GM23338 (cell line): ENCODE measurements around the gene KIFAP3. TPM values are rescaled to one million over a fixed set of nuclear protein-coding genes. Genes with fewer than 3 reads are reported as not detected.

Experiments used
- ATAC-seq: fragments of 200-7000 bp; cut with Tn5 transposase; 3 replicates; pipeline ENCODE4 v1.9.1; 2020
- DNase-seq: peaks from one replicate; pipeline ENCODE4 v3.0.0-alpha.2; 2015; ENCODE audit warnings: low spot score
- H2AFZ ChIP-seq: fragments of 200-600 bp; sonication (generic); 2 replicates; pipeline ENCODE4 v1.8.0; 2016; ENCODE audit warnings: antibody characterized with exemption, mild to moderate bottlenecking, moderate library complexity
- H3F3A ChIP-seq: fragments of 200-600 bp; sonication (generic); replicated peaks from 2 replicates; pipeline ENCODE4 v1.8.0; 2017; ENCODE audit warnings: antibody characterized with exemption, mixed run types, low read depth
- H3K27ac ChIP-seq: fragments of 200-600 bp; sonication (generic); 2 replicates; pipeline ENCODE4 v1.6.1; 2016; ENCODE audit warnings: low read depth
- H3K27me3 ChIP-seq: fragments of 200-600 bp; sonication (generic); 2 replicates; pipeline ENCODE4 v1.8.0; 2016; ENCODE audit warnings: mild to moderate bottlenecking, mixed run types, moderate library complexity; ENCODE audit not compliant: insufficient read depth
- H3K36me3 ChIP-seq: fragments of 200-600 bp; sonication (generic); 2 replicates; pipeline ENCODE4 v1.8.0; 2016; ENCODE audit warnings: mild to moderate bottlenecking; ENCODE audit not compliant: insufficient read depth
- H3K4me1 ChIP-seq: fragments of 200-600 bp; sonication (generic); 2 replicates; pipeline ENCODE4 v1.8.0; 2016; ENCODE audit warnings: mild to moderate bottlenecking, moderate library complexity; ENCODE audit not compliant: insufficient read depth
- H3K4me2 ChIP-seq: fragments of 200-600 bp; sonication (generic); 2 replicates; pipeline ENCODE4 v1.7.1; 2017; ENCODE audit warnings: mixed run types
- H3K4me3 ChIP-seq: fragments of 200-600 bp; sonication (generic); 2 replicates; pipeline ENCODE4 v1.6.1; 2016; ENCODE audit warnings: mixed run types
- H3K79me2 ChIP-seq: fragments of 200-600 bp; sonication (generic); replicated peaks from 2 replicates; pipeline ENCODE4 v1.8.0; 2017; ENCODE audit warnings: mild to moderate bottlenecking; ENCODE audit not compliant: insufficient read depth
- H3K9me2 ChIP-seq: fragments of 200-600 bp; sonication (generic); 2 replicates; pipeline ENCODE4 v1.8.0; 2017; ENCODE audit not compliant: insufficient read depth
- H4K20me1 ChIP-seq: fragments of 200-600 bp; sonication (generic); replicated peaks from 2 replicates; pipeline ENCODE4 v1.8.0; 2017; ENCODE audit warnings: mild to moderate bottlenecking; ENCODE audit not compliant: insufficient read depth
- H3K27ac Mint-ChIP-seq: 2 replicates; pipeline ENCODE4 v1.8.0; 2020; ENCODE audit warnings: inconsistent platforms, mild to moderate bottlenecking, moderate library complexity, mixed read lengths
- H3K27me3 Mint-ChIP-seq: 3 replicates; pipeline ENCODE4 v1.8.0; 2022; ENCODE audit warnings: low read depth, mild to moderate bottlenecking, moderate library complexity, mixed read lengths, inconsistent platforms; ENCODE audit not compliant: insufficient read depth, poor library complexity
- H3K36me3 Mint-ChIP-seq: 3 replicates; pipeline ENCODE4 v1.8.0; 2021; ENCODE audit warnings: low read depth, mild to moderate bottlenecking, inconsistent platforms, moderate library complexity, mixed read lengths
- H3K4me1 Mint-ChIP-seq: 3 replicates; pipeline ENCODE4 v1.8.0; 2020; ENCODE audit warnings: mild to moderate bottlenecking, inconsistent platforms, mixed read lengths
- H3K4me3 Mint-ChIP-seq: 3 replicates; pipeline ENCODE4 v1.8.0; 2021; ENCODE audit warnings: moderate library complexity, mild to moderate bottlenecking, inconsistent platforms, mixed read lengths
- H3K9me3 Mint-ChIP-seq: 3 replicates; pipeline ENCODE4 v1.8.0; 2020; ENCODE audit warnings: moderate library complexity, mild to moderate bottlenecking, inconsistent platforms, mixed read lengths
- CREB1 ChIP-seq: fragments of 250-450 bp; sonication (Bioruptor Pico); IDR thresholded peaks from 2 replicates; pipeline ENCODE4 v1.5.0; 2020; ENCODE audit warnings: low read depth, mild to moderate bottlenecking, moderate library complexity
- EZH2 ChIP-seq: fragments of 200-600 bp; sonication (generic); IDR thresholded peaks from one replicate; pipeline ENCODE4 v1.8.0; 2017; ENCODE audit warnings: antibody characterized with exemption, mild to moderate bottlenecking, low read depth; ENCODE audit not compliant: unreplicated experiment
- EZH2phosphoT487 ChIP-seq: fragments of 200-600 bp; sonication (generic); IDR thresholded peaks from one replicate; pipeline ENCODE4 v1.8.1; 2018; ENCODE audit warnings: antibody characterized with exemption; ENCODE audit not compliant: unreplicated experiment
- JUNB ChIP-seq: IDR thresholded peaks from one replicate; pipeline ENCODE4 v1.6.1; 2016; ENCODE audit warnings: antibody characterized with exemption; ENCODE audit not compliant: unreplicated experiment
- NANOG ChIP-seq: IDR thresholded peaks from 2 replicates; pipeline ENCODE4 v1.6.1; 2016; ENCODE audit warnings: antibody characterized with exemption, borderline replicate concordance
- POLR2AphosphoS5 ChIP-seq: IDR thresholded peaks from 2 replicates; pipeline ENCODE4 v1.6.1; 2016; ENCODE audit warnings: antibody characterized with exemption, low read depth
- STAT1 ChIP-seq: IDR thresholded peaks from one replicate; pipeline ENCODE4 v1.6.1; 2016; ENCODE audit warnings: antibody characterized with exemption; ENCODE audit not compliant: unreplicated experiment
- ZNF114 ChIP-seq: fragments of 250-450 bp; sonication (Bioruptor Pico); IDR thresholded peaks from 2 replicates; pipeline ENCODE4 v1.5.0; 2020; ENCODE audit warnings: mild to moderate bottlenecking, moderate library complexity
- ZNF331 ChIP-seq: fragments of 250-450 bp; sonication (Bioruptor Pico); IDR thresholded peaks from 2 replicates; pipeline ENCODE4 v1.5.0; 2020; ENCODE audit warnings: low read depth, mild to moderate bottlenecking, moderate library complexity
- ZNF462 ChIP-seq: fragments of 250-450 bp; sonication (Bioruptor Pico); IDR thresholded peaks from 2 replicates; pipeline ENCODE4 v1.5.0; 2020; ENCODE audit warnings: mild to moderate bottlenecking, moderate library complexity
- polyA plus RNA-seq: library from polyadenylated mRNA; unstranded; fragments of >200 nt; fragmentation: Nextera tagmentation; extraction: Ambion mirVana; gene quantifications from 2 replicates; pipeline ENCODE4 v1.2.1, GENCODE V29; 2016
- total RNA-seq: library from RNA; depleted of rRNA; stranded (reverse); fragments of >200 nt; shearing (Covaris generic); gene quantifications from 2 replicates; pipeline ENCODE4 v1.2.3, GENCODE V29; 2014
- TF ChIP-seq, protein P1 (sequence below), 2 experiments: fragments of 200-600 bp in 1 of 2; sonication (generic) in 1 of 2; conservative IDR thresholded peaks; 2 replicates each; pipeline versions ENCODE4 v1.5.1 to v1.6.1; 2016 to 2017; ENCODE audit warnings: antibody characterized with exemption in 2 of 2, low read depth in 2 of 2, mild to moderate bottlenecking in 2 of 2, moderate library complexity in 1 of 2
- TF ChIP-seq, protein P2 (sequence below): IDR thresholded peaks from one replicate; pipeline ENCODE4 v1.6.1; 2018; ENCODE audit warnings: antibody characterized with exemption; ENCODE audit not compliant: unreplicated experiment
- TF ChIP-seq, protein P3 (sequence below): IDR thresholded peaks from 2 replicates; pipeline ENCODE4 v1.6.1; 2016; ENCODE audit warnings: antibody characterized with exemption

Gene KIFAP3
- total and polyA plus RNA-seq, 2 experiments from 2014 or later, result 2.7 to 3.1 TPM

DNA sequence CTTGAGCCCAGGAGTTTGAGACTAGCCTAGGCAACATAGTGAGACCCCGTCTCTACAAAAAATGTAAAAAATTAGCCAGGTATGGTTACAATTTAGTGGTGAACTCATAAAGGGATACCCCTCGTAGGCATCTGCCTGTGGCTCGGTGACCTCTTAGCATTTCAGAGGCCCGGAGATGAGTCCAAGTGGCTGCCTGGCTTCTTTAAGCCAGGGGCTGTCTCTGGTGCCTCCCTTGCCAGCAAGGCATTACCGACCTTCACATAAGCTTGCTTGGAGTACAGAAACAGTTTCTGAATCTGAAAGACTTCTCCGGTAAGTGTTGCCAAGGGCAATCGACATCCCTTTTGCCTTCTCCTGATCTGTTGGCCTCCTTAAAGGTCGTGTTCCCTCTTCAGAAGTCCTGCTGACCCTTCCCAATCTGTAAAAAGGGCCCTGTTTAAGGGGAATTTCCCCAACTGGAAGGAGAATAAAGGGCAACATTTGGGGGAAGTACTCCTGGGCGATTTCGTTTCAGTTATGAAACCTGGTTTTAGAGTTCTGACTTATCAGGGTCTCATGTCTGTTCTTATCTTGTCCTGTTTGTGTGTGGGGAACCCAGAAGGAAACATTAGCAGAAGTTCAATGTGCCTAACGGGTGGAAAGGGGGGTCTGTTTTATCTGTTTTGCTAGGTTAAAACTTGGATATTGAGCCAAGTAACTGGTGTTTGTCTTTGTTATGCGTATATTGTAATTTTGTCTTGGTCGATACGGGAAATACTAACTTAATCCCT is 32.9 kb downstream of the KIFAP3 start:
- Histone ChIP-seq H2AFZ (no peak overlapping the region), H4K20me1 (no peaks in the 10 kb centered on the region), H3K4me2 (no peak overlapping the region), H3K27me3 (no peaks in the 10 kb centered on the region), H3K9me2 (no peaks in the 10 kb centered on the region), H3K4me3 (no peak overlapping the region), H3K4me1 (no peaks in the 10 kb centered on the region), H3K79me2 (no peaks in the 10 kb centered on the region), H3K36me3 (no peaks in the 10 kb centered on the region), H3F3A (no peaks in the 10 kb centered on the region), H3K27ac (no peak overlapping the region)
- Mint-ChIP-seq H3K4me3 (no peak overlapping the region), H3K9me3 (no peaks in the 10 kb centered on the region), H3K27me3 (peaks cover 4% of the 10 kb centered on the region), H3K27ac (no peak overlapping the region), H3K4me1 (peaks cover 4% of the 10 kb centered on the region; the same call in 1 of the 3 replicates), H3K36me3 (no peaks in the 10 kb centered on the region)
- DNase-seq (no peak), ATAC-seq (no peak)
- TF ChIP-seq EZH2phosphoT487 (no peak), ZNF331 (CRISPR knock-in tag) (no peak), CREB1 (CRISPR knock-in tag) (no peak), ZNF462 (CRISPR knock-in tag) (no peak), EZH2 (no peak), NANOG (no peak), ZNF114 (no peak), STAT1 (no peak), POLR2AphosphoS5 (no peak), JUNB (no peak)
- TF ChIP-seq, protein P1, sequence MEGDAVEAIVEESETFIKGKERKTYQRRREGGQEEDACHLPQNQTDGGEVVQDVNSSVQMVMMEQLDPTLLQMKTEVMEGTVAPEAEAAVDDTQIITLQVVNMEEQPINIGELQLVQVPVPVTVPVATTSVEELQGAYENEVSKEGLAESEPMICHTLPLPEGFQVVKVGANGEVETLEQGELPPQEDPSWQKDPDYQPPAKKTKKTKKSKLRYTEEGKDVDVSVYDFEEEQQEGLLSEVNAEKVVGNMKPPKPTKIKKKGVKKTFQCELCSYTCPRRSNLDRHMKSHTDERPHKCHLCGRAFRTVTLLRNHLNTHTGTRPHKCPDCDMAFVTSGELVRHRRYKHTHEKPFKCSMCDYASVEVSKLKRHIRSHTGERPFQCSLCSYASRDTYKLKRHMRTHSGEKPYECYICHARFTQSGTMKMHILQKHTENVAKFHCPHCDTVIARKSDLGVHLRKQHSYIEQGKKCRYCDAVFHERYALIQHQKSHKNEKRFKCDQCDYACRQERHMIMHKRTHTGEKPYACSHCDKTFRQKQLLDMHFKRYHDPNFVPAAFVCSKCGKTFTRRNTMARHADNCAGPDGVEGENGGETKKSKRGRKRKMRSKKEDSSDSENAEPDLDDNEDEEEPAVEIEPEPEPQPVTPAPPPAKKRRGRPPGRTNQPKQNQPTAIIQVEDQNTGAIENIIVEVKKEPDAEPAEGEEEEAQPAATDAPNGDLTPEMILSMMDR (conservative IDR thresholded peaks at IDR 0.05; ENCODE audit: low read depth in 2 of 2), result no peak
- TF ChIP-seq, protein P2, sequence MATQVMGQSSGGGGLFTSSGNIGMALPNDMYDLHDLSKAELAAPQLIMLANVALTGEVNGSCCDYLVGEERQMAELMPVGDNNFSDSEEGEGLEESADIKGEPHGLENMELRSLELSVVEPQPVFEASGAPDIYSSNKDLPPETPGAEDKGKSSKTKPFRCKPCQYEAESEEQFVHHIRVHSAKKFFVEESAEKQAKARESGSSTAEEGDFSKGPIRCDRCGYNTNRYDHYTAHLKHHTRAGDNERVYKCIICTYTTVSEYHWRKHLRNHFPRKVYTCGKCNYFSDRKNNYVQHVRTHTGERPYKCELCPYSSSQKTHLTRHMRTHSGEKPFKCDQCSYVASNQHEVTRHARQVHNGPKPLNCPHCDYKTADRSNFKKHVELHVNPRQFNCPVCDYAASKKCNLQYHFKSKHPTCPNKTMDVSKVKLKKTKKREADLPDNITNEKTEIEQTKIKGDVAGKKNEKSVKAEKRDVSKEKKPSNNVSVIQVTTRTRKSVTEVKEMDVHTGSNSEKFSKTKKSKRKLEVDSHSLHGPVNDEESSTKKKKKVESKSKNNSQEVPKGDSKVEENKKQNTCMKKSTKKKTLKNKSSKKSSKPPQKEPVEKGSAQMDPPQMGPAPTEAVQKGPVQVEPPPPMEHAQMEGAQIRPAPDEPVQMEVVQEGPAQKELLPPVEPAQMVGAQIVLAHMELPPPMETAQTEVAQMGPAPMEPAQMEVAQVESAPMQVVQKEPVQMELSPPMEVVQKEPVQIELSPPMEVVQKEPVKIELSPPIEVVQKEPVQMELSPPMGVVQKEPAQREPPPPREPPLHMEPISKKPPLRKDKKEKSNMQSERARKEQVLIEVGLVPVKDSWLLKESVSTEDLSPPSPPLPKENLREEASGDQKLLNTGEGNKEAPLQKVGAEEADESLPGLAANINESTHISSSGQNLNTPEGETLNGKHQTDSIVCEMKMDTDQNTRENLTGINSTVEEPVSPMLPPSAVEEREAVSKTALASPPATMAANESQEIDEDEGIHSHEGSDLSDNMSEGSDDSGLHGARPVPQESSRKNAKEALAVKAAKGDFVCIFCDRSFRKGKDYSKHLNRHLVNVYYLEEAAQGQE, result no peak
- TF ChIP-seq, protein P3, sequence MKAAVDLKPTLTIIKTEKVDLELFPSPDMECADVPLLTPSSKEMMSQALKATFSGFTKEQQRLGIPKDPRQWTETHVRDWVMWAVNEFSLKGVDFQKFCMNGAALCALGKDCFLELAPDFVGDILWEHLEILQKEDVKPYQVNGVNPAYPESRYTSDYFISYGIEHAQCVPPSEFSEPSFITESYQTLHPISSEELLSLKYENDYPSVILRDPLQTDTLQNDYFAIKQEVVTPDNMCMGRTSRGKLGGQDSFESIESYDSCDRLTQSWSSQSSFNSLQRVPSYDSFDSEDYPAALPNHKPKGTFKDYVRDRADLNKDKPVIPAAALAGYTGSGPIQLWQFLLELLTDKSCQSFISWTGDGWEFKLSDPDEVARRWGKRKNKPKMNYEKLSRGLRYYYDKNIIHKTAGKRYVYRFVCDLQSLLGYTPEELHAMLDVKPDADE, result no peak
